ELR (cell line): ENCODE measurements around the gene SIRT3.

ENCODE experiments used
- DNase-seq: peaks from one replicate; pipeline ENCODE4 v3.0.0-alpha.2; 2015; ENCODE audit warnings: low read depth

The SIRT3 gene

GRCh38 chr11:235997-236773 is at the start of gene SIRT3:
SIRT3 (minus strand) TSS chr11:236342; CDS start chr11:236328, 14 bp downstream.
- peak; percentile 91 for DNase-seq

GRCh38 chr11:285894-286220 is 49.7 kb upstream of the SIRT3 start:
- no peak for DNase-seq

GRCh38 chr11:285021-285893 is 49.1 kb upstream of the SIRT3 start:
- no peak for DNase-seq

GRCh38 chr11:284105-285020 is 48.2 kb upstream of the SIRT3 start:
- DNase-seq = no peak

GRCh38 chr11:283405-284104 is 47.4 kb upstream of the SIRT3 start:
- no peak for DNase-seq

- DNase-seq = no peak
Measured at GRCh38 chr11:282630-283360, 46.7 kb upstream of the SIRT3 start.

GRCh38 chr11:282171-282570 is 46.0 kb upstream of the SIRT3 start:
- no peak for DNase-seq

- DNase-seq = no peak
Measured at GRCh38 chr11:281486-282161, 45.5 kb upstream of the SIRT3 start.

GRCh38 chr11:280706-281485 is 44.8 kb upstream of the SIRT3 start:
- no peak for DNase-seq

GRCh38 chr11:279966-280705 is 44.0 kb upstream of the SIRT3 start:
- DNase-seq = no peak

- no peak for DNase-seq
Measured at GRCh38 chr11:279040-279965, 43.2 kb upstream of the SIRT3 start.

GRCh38 chr11:278001-278951 is 42.1 kb upstream of the SIRT3 start, which contains the start of gene NLRP6:
NLRP6 (plus strand) TSS chr11:278407; CDS start chr11:278570, 163 bp downstream.
- DNase-seq = no peak

- no peak for DNase-seq
Measured at GRCh38 chr11:276219-276618, 40.1 kb upstream of the SIRT3 start.

GRCh38 chr11:272931-273198 is 36.7 kb upstream of the SIRT3 start:
- no peak for DNase-seq

- DNase-seq = no peak
Measured at GRCh38 chr11:272195-272930, 36.2 kb upstream of the SIRT3 start.

GRCh38 chr11:271319-271715 is 35.2 kb upstream of the SIRT3 start:
- DNase-seq = no peak
